Fibroblast of skin of scalp (primary cell): ENCODE results near the gene CFD.
A peak's percentile ranks its signal among the peaks of the same experiment; 100 is the strongest.
"Not testable (repeated sequence)": the region's sequence is repeated elsewhere in the genome, so short reads cannot be mapped to it uniquely, and the experiment has no call there.

Experiments used
- DNase-seq: peaks from one replicate; pipeline ENCODE4 v3.0.0-alpha.2; 2013

CFD gene

GRCh38 chr19:888581-889385 lies 29.3 kb downstream of the CFD start:
- DNase-seq, result no peak

GRCh38 chr19:889662-890295 lies 30.3 kb downstream of the CFD start:
- DNase-seq, result no peak

GRCh38 chr19:890831-891230 lies 31.4 kb downstream of the CFD start:
- DNase-seq, result no peak

DNA sequence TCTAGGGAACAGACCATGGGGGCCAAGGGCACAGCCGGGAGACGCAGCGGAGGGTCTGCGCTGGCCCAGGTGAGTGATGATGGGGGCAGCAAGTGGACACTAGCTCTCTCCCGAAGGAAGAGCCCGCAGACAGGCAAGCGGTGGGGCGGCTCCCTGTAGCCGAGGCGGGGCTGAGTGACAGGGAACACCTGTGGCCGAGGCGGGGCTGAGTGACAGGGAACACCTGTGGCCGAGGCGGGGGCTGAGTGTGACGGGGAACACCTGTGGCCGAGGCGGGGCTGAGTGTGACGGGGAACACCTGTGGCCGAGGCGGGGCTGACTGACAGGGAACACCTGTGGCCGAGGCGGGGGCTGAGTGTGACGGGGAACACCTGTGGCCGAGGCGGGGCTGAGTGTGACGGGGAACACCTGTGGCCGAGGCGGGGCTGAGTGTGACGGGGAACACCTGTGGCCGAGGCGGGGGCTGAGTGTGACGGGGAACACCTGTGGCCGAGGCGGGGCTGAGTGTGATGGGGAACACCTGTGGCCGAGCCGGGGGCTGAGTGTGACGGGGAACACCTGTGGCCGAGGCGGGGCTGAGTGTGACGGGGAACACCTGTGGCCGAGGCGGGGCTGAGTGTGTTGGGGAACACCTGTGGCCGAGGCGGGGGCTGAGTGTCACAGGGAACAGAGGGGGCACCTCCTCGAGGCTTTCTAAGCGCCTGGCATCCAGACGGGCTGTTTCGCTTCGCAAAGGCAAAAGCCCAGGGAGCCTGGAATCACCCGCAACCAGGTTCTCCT lies 32.1 kb downstream of the CFD start:
- DNase-seq, result not testable (repeated sequence)

- no peak for DNase-seq
Measured at GRCh38 chr19:892243-892893, 32.9 kb downstream of the CFD start.

DNA sequence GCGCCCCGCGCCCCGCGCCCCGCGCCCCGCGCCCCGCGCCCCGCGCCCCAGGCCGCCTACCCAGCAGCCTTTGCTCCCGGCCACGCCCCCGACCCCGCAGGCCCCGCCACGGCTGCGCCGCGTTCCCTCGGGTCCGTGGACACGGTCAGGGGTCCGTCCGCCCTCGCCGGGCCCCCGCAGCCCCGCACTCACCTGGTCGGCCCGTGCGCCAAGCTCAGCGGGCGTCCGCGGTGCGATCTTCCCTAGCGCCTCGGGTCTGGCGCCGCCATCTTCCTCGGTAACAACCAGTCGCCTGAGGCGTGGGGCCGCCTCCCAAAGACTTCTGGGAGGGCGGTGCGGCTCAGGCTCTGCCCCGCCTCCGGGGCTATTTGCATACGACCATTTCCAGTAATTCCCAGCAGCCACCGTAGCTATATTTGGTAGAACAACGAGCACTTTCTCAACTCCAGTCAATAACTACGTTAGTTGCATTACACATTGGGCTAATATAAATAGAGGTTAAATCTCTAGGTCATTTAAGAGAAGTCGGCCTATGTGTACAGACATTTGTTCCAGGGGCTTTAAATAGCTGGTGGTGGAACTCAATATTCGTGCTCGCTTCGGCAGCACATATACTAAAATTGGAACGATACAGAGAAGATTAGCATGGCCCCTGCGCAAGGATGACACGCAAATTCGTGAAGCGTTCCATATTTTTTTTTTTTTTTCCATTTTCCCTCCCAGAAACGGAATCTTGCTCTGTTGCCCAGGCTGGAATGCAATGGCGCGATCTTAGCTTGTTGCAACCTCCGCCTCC lies 33.6 kb downstream of the CFD start, which contains the start of the genes MED16 and RNU6-9:
Gene MED16, minus strand, starts transcription at position 294 of the 796 bp plus-strand sequence. CDS start 2,056 bp downstream, outside the sequence.
Gene RNU6-9, plus strand, starts transcription at position 591 of the 796 bp plus-strand sequence.
- peak; percentile 93 for DNase-seq

DNA sequence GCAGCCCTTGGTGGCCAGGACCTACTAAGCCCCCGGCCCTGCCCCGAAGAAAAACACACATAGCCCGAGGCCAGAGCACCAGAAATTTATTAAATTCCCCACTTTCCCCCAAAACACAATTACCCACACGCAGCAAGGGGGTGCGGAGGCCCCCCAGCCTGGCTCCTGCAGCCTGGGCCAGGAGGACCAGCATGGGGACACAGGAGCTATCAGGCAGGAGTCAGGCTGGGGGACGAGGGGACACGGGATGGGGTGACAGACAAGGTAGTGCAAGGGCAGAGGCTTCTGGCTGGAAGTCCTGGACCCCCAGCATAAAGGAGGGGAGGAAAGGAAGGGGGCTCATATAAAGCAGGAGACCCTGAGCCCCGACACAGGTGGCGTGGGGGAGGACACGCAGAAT lies 37.0 kb downstream of the CFD start:
- no peak for DNase-seq

DNA sequence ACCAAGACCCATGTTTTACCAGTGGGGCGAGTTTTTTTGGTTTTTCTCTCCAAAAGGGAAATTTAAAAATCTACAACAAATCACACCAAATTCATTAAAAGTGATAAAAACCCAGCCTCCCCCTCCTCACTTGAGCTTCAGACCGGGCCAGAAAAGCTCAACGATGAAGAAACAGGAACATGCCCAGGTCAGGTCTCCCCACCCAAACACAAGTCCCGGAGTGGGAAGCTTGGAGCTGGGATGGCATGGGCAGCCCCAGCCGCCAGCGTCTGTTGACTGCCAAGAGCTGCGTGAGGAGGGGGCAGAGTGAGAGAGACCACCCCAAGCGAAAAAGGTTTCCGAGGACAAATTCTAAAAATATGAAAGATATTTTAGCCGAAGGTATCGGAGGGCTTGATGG lies 37.5 kb downstream of the CFD start:
- no peak for DNase-seq

DNA sequence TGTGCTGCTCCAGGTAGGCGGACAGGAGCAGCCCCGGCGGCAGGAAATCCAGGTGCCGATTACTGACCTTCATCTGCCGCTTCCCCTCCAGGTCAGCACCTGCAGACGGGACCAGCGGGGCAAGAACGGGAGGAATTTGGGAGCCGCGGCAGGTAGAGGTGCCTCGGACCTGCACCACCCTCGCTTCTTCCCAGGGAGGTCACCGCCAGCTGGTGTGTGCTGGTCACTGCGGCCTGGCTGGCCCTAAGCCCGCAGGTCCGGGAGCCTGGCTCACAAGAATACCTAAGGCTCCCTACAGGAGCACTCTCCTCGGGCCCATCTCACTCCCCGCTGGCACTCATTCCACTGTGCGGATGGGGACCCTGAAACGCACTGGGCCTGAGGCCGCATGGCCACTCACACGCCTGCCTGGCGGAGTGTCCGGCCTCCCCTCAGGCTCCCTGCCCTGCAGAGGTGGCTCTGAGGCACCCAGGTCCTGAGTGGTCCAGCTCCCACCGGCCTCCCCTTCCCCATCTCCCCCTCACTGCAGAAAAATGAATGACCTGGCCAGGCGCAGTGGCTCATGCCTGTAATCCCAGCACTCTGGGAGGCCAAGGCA lies 38.1 kb downstream of the CFD start:
- no peak for DNase-seq

DNA sequence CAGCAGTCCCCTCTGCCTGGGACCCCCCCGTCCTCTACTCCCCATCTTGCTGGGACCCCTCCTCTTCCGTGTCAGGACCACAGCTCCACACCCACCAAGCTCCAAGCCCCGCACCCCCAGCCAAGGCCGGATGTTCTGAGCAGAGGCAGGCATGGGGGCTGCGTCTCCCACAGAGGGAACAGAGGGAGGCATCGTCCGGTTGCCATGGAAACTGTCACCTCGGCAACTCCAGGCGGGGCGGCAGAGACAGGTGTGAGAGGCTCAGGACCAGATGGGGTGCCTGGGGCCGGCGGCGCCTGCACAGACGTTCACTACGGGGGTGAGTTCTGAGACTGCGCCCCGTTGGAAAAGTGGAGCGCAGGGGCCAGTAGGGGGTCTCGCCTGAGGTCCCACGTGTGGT lies 39.2 kb downstream of the CFD start:
- no peak for DNase-seq

DNA sequence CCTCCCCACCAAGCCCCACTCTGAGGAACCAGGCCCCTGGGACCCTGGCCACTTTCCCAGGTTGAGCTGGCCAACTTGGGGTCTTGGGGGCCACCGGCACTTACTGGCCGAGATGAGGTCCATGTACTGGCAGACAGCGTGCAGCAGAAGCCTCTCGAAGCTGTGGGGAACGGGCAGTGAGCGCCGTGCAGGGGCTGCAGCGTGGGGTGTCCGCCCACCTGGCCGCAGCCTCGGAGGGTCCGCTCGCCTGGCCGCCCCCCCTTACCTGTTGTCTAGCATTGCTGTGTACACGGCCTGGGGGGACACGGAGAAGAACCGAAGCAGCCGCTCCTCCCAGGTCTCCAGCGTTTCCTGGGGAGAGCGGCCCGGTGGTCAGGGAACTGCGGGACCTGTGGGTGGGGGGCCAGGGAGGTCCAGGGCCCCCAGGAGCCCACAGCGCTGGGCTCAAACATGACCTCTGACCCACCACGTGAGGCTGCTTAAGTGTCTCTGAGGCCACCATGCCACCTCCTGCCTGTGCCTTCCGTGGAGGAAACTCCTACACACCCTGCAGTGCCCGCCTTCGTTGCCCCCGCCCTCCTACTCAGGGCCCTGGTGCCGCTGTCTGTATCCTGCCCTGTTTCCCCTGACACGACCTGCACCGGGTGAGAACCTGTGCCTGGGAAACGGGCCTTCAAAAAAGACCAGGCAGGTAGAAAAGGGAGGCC lies 40.0 kb downstream of the CFD start:
- DNase-seq, result no peak

GRCh38 chr19:900043-900301 lies 40.5 kb downstream of the CFD start:
- DNase-seq, result no peak

DNA sequence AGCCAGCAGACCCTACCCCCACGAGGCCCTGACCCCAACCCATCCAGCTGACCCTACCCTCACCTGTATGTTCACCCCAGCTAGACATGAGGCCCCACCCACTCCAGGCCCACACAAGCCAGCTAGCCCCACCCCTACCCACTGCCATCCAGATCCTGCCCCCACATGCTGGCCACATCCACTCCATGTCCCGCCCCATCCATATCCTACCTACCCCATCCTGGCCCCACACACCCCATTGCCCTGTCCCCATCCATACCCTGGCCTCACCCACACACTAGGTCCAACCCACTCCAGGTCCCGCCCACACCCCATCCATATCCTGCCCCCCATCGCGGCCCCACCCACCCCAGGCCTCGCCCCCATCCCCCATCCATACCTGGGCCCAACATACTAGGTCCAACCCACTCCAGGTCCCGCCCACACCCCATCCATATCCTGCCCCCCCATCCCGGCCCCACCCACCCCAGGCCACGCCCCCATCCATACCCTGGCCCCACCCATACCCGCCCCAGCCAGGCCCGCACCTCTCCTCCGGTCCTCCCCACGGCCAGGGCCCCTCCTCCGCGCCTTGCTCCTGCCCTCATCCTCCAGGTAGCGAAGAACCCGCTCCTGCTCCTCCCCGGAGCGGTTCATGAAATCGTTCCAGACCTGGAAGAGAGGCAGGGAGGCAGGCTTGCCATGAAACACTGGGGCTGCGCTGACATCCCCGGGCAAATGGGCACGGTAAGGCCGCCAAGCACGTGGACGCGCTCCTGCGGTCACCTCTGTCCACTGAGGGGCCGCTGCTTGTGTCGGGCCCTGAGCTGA lies 41.0 kb downstream of the CFD start:
- DNase-seq, result no peak

DNA sequence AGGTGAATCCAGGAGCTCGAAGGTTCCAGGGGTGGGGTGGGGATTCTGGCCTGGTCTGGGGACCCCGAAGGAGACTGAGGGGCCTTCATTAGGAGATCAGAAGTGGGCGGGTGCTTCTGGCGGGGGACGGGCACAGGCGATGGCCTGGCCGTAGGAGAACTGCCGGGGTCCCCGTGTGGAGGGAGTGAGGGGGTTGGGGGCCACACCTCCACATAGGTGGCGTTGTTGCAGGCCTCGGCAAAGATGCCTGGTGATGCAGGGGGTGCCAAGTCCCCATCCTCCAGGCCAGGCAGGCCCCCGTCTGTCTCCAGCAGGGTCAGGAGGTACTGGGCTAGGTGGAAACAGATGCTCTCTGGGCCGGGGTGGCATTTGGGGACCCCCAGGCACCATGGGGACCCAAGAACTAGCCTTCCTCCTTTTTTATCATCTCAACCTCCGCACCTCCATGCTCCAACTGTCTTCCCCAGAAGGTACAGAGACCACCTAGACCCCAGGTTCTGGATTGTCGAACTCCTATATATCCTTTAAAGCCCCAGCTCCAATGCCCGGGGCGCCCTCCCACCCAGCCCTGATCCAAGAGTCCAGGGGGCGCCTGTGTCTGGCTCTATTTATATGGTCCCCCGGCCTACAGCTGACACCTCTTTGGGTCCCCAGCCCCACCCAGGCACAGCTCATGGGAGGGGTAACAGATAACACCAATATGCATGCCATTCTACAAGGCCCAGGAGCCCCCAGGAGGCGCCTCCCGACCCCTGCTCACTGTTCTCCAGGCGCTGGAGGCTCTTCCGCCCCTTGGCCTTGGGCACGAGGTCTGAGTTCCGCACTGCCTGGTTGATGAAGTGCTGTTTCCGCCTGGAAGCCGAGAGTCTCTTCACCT lies 42.0 kb downstream of the CFD start:
- DNase-seq, result no peak

- DNase-seq, result no peak
Measured at GRCh38 chr19:902093-902370, 42.6 kb downstream of the CFD start.

GRCh38 chr19:902446-903226 lies 43.2 kb downstream of the CFD start:
- no peak for DNase-seq

DNA sequence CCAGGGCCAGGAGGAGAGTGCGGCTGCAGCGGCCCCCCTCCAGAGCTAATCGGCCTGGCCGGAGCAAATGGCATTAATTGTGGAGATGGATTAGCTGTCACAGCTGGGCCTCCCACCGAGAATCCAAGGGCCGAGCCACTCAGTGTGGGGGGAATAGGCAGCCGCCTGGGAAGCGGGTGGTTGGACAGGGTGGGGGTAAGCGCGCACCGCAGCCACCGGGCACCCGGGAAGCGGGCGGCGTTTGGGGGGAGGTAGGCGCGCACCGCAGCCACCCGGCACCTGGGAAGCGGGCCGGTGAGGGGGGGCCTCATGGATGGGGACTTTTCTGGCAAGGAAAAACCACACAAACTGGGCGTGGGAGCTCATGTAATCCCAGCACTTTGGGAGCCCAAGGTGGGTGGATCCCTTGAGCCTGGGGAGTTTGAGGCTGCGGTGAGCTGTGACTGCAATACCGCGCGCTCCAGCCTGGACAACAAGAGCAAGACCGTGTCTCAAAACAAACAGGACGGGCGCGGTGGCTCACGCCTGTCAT lies 43.9 kb downstream of the CFD start:
- DNase-seq, result peak; percentile 49

DNA sequence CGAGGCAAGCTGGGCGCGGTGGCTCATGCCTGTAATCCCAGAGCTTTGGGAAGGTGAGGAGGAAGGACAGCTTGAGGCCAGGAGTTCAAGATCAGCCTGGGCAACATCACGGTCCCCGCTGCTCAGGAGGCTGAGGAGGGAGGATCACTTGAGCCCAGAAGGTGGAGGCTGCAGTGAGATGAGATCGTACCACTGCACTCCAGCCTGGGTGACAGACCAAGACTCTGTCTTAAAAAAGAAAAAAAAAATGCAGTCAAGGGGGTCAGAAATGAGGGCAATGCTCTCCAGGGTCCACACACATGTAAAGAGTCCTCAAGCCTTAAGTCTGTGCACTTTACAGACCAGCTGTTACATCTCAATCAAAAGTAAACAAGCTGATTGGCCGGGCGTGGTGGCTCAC lies 45.1 kb downstream of the CFD start:
- no peak for DNase-seq
